ENCODE results near the gene TMEM255B. TPM values are rescaled to one million over a fixed set of nuclear protein-coding genes. Genes with fewer than 3 reads are reported as not detected.
A peak's percentile ranks its signal among the peaks of the same experiment; 100 is the strongest.
"Not testable (repeated sequence)": the region's sequence is repeated elsewhere in the genome, so short reads cannot be mapped to it uniquely, and the experiment has no call there.

Gene TMEM255B
- total and polyA plus RNA-seq, 9 donors, result 0.60 to 18.6 (median 7.9) TPM

DNA sequence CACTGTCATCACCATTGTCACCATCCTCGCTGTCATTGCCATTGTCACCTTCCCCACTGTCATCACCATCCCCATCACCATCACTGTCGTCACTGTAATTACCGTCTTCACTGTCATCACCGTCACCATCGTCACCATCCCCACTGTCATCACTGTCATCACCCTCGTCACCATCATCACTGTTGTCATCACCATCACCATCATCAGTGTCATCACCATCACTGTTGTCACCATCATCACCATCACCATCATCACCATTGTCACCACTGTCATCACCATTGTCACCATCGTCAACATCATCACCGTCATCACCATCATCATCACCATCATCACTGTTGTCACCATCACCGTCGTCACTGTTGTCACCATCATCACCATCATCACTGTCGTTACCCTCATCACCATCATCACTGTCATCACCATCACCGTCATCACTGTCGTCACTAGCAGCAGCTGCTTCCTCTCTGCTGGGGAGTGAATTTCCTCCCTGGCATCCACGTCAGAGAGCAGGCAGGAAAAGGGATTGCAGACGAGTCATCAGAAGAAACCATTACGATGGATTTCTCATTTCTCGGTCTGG is 27.3 kb downstream of the TMEM255B start:
- Histone ChIP-seq H3K4me3 (no peak overlapping the region), H3K9me3 (no peaks in the 10 kb centered on the region), H3K4me1 (ENCODE audit: insufficient read depth) (no peaks in the 10 kb centered on the region), H3K27ac (no peak overlapping the region), H3K27me3 (no peaks in the 10 kb centered on the region), H3K36me3 (no peaks in the 10 kb centered on the region)
- DNase-seq, result no peak
- intact Hi-C loops (cut with DNase I), result no loop called here
- 78 to 89% (median 82%) methylated on average over 17 of the region's 17 CpGs for WGBS, 3 donors
- TF ChIP-seq, protein P1, sequence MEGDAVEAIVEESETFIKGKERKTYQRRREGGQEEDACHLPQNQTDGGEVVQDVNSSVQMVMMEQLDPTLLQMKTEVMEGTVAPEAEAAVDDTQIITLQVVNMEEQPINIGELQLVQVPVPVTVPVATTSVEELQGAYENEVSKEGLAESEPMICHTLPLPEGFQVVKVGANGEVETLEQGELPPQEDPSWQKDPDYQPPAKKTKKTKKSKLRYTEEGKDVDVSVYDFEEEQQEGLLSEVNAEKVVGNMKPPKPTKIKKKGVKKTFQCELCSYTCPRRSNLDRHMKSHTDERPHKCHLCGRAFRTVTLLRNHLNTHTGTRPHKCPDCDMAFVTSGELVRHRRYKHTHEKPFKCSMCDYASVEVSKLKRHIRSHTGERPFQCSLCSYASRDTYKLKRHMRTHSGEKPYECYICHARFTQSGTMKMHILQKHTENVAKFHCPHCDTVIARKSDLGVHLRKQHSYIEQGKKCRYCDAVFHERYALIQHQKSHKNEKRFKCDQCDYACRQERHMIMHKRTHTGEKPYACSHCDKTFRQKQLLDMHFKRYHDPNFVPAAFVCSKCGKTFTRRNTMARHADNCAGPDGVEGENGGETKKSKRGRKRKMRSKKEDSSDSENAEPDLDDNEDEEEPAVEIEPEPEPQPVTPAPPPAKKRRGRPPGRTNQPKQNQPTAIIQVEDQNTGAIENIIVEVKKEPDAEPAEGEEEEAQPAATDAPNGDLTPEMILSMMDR (IDR thresholded peaks at IDR 0.05), result no peak
- TF ChIP-seq POLR2A (IDR thresholded peaks at IDR 0.05), result no peak
- TF ChIP-seq EP300 (IDR thresholded peaks at IDR 0.05), result no peak

DNA sequence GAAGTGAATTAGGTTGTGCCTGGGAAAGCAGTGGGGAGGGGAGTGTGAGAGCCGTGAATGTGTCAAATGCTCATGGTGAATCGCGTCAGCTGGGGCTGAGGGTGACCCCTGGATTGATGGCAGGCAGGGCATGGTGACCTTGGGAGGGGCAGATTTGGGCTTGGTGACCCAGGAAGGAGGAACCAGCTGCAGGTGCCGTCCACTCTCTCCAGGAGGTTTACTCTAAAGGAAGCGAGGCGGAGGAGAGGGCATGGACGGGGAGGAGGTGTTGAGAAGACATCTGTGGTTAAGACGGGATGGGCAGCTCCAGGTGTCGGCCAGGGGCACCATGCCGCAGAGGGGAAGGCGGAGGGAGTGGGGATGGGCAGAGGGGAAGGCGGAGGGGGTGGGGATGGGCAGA is 28.7 kb downstream of the TMEM255B start:
- WGBS, 3 donors, result 59 to 67% (median 60%) methylated on average over 11 to 12 of the region's 12 CpGs
- peak in 1 of 5 donors; percentile 19 for DNase-seq

DNA sequence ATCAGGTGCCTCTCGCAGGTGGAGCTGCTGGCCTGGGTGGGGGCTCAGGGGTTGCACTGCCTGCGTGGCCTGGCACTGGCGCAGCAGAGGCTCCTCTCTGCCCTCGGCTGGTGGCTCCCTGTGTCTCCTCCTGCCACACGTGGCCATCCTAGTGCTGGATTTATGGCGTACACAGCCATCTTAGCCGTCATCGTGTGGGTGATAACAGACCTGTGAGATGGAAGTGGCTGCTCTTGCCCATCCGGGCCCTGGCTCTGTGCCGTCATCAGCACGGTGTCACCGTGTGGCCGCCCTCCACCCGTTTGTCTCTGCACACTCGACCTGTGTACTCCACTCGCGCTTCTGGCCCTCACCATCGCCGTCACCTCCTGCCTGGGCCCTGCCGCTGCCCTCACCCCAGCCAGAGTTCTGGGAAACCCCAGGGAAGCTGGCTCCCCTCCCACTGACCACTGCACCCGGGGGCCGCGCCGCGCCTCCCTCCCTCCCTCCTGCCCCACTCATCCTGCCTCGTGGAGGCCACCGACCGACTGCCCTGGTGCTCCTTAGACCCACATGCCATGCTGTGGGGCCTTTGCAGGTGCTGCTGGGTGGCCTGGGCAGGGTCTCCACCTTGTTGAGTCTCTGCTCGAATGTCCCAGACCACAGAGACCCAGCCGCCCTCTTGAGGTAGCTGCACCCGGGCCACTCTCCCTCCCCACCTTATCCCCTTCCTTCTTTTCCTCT is 29.5 kb downstream of the TMEM255B start:
- no peaks in the 10 kb centered on the region for H3K4me1 ChIP-seq (ENCODE audit: insufficient read depth)
- no peaks in the 10 kb centered on the region for H3K27me3 ChIP-seq
- peak in 1 of 5 donors; percentile 28 for DNase-seq
- no peak for TF ChIP-seq EP300 (IDR thresholded peaks at IDR 0.05)
- TF ChIP-seq, protein P1 (IDR thresholded peaks at IDR 0.05), result no peak
- no peak for TF ChIP-seq POLR2A (IDR thresholded peaks at IDR 0.05)
- no peak overlapping the region for H3K4me3 ChIP-seq
- H3K9me3 ChIP-seq, result no peaks in the 10 kb centered on the region
- no peak overlapping the region for H3K27ac ChIP-seq
- intact Hi-C loops (cut with DNase I), result no loop called here
- H3K36me3 ChIP-seq, result no peaks in the 10 kb centered on the region
- 76 to 77% (median 77%) methylated on average over 31 of the region's 31 CpGs for WGBS, 3 donors

More for the DNA sequence above, 28.7 kb downstream of the TMEM255B start:
- no peaks in the 10 kb centered on the region for H3K9me3 ChIP-seq
- TF ChIP-seq, protein P1 (IDR thresholded peaks at IDR 0.05), result no peak
- TF ChIP-seq EP300 (IDR thresholded peaks at IDR 0.05) (no peak), POLR2A (IDR thresholded peaks at IDR 0.05) (no peak)
- H3K27me3 ChIP-seq, result no peaks in the 10 kb centered on the region
- H3K36me3 ChIP-seq, result no peaks in the 10 kb centered on the region
- H3K4me3 ChIP-seq, result no peak overlapping the region
- no peak overlapping the region for H3K27ac ChIP-seq
- intact Hi-C loops (cut with DNase I), result no loop called here
- no peaks in the 10 kb centered on the region for H3K4me1 ChIP-seq (ENCODE audit: insufficient read depth)

DNA sequence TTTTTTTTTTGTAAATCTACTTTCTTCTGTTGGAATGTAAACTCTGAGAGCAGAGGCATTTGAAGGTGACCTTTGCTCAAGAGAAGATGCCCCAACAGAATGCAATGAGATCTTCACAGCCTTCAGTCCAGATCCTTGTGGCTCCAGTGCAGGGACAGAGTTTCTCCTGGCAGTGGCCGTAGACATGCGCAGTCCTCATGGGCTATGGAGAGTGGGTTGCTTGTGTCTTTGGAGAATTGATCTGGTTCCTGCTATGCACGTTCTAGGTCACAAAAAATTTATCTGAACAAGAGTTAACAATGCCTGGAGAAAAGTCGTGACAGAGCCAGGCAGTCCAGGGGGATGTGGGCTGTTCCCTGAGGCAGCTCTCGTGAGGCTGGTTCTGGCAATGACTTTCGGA is 30.1 kb downstream of the TMEM255B start:
- H3K36me3 ChIP-seq, result no peaks in the 10 kb centered on the region
- TF ChIP-seq, protein P1 (IDR thresholded peaks at IDR 0.05), result no peak
- TF ChIP-seq EP300 (IDR thresholded peaks at IDR 0.05), result no peak
- TF ChIP-seq POLR2A (IDR thresholded peaks at IDR 0.05), result no peak
- no peaks in the 10 kb centered on the region for H3K27me3 ChIP-seq
- no peaks in the 10 kb centered on the region for H3K9me3 ChIP-seq
- intact Hi-C loops (cut with DNase I), result no loop called here
- peak in 1 of 5 donors; percentile 6 for DNase-seq
- H3K4me3 ChIP-seq, result no peak overlapping the region
- WGBS, 3 donors, result 62 to 73% (median 62%) methylated on average over 6 of the region's 6 CpGs
- no peak overlapping the region for H3K27ac ChIP-seq
- H3K4me1 ChIP-seq (ENCODE audit: insufficient read depth), result no peaks in the 10 kb centered on the region

DNA sequence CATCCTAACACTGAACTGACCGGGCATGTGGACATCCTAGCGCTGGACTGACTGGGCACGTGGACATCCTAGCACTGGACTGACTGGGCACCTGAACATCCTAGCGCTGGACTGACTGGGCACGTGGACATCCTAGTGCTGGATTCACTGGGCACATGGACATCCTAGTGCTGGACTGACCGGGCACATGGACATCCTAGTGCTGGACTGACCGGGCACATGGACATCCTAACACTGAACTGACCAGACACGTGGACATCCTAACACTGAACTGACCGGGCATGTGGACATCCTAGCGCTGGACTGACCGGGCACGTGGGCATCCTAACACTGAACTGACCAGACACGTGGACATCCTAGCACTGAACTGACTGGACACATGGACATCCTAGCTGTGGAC is 30.9 kb downstream of the TMEM255B start:
- H3K4me3 ChIP-seq; H3K9me3 ChIP-seq; H3K27me3 ChIP-seq; H3K4me1 ChIP-seq (ENCODE audit: insufficient read depth); H3K36me3 ChIP-seq; intact Hi-C loops (cut with DNase I); H3K27ac ChIP-seq: not testable (repeated sequence)
- WGBS, 3 donors, result 79 to 89% (median 81%) methylated on average over 7 to 13 of the region's 13 CpGs
- peak in 1 of 5 donors; percentile 8 for DNase-seq
